Omental fat pad (tissue), 4 donors: Measurements from ENCODE around the gene MATN1. TPM values are rescaled to one million over a fixed set of nuclear protein-coding genes. Genes with fewer than 3 reads are reported as not detected.

ENCODE experiments used
- ATAC-seq: fragments of 150-250 bp; one replicate; pipeline ENCODE4 v1.9.1; 2016; ENCODE audit warnings: mild to moderate bottlenecking, moderate library complexity; ENCODE audit not compliant: low FRiP score
- DNase-seq: peaks from one replicate; pipeline ENCODE4 v3.0.0-alpha.2; 2019; ENCODE audit warnings: low spot score
- total RNA-seq, 4 donors: library from RNA; depleted of rRNA; stranded (reverse); fragments of >200 nt; gene quantifications; one replicate each; pipeline ENCODE4 v1.1.0, GENCODE V29; 2016
- TF ChIP-seq, protein P1 (sequence below), 3 donors: fragments of 450-650 bp; IDR thresholded peaks; one replicate each; pipeline ENCODE4 v1.5.1; 2016 to 2017; ENCODE audit warnings: antibody characterized with exemption in 3 of 3, mild to moderate bottlenecking in 3 of 3, moderate library complexity in 2 of 3

Gene MATN1
- total RNA-seq, 4 donors from 2014 or later, result 0.28 to 0.84 TPM; not detected in 2

DNA sequence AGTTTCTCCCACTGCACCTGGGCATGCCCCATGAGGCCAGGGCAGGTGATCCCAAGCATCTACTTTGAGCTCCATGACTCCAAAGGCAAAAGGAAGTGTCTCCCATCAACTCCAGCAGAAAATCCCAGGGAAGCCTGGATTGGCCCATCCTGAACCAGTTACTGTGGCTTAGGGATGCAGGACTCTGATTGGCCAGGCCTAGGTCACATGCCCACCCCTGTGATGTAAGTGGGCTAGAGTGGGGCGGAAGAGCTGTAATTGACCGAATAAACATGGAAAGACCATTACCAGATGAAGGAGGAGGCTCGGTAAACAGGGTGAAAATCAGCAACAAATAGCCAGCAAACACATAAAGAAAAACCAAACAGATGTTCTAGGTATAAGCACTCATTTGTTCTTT lies 45.2 kb downstream of the MATN1 start:
- ATAC-seq (no peak), DNase-seq (no peak)
- TF ChIP-seq, protein P1, sequence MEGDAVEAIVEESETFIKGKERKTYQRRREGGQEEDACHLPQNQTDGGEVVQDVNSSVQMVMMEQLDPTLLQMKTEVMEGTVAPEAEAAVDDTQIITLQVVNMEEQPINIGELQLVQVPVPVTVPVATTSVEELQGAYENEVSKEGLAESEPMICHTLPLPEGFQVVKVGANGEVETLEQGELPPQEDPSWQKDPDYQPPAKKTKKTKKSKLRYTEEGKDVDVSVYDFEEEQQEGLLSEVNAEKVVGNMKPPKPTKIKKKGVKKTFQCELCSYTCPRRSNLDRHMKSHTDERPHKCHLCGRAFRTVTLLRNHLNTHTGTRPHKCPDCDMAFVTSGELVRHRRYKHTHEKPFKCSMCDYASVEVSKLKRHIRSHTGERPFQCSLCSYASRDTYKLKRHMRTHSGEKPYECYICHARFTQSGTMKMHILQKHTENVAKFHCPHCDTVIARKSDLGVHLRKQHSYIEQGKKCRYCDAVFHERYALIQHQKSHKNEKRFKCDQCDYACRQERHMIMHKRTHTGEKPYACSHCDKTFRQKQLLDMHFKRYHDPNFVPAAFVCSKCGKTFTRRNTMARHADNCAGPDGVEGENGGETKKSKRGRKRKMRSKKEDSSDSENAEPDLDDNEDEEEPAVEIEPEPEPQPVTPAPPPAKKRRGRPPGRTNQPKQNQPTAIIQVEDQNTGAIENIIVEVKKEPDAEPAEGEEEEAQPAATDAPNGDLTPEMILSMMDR (IDR thresholded peaks at IDR 0.05), result no peak

DNA sequence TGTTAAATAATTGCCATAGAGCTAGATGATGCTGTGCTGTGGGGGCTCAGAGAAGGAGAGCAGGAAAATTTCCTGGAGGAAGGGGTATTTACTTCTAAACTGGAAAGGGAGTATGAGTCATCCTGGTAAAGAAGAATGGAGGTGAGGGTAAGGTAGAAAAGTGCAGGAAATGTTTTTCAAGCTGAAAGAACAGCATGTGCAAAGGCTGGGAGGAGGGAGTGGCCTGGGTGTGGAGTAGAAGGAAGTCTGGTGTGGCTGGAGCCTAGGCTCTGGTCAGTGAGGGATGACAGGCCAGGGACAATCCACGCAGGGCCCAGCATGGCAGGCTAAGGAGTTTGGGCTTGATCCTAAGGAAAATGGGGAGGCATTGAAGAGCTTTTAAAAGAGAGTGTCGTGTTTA lies 45.9 kb downstream of the MATN1 start:
- DNase-seq, result no peak
- TF ChIP-seq, protein P1 (IDR thresholded peaks at IDR 0.05), result no peak
- no peak for ATAC-seq

DNA sequence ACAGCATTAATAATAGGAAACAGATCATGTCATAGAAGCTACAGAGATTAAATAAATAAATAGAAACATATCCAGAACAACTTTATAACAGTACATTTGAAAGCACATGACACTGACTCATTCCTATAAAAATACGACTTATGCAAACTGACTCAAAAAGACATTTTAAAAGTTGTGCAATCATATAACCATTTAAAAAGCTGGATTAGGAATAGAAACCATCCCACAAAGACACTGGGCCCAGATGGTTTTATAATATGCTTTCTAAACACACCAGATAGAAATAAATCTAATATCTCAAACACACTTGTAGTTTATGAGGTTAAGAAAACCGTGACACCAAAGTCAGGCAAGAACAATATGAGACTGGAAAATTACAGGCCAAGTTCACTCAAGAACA lies 47.6 kb downstream of the MATN1 start:
- DNase-seq (no peak), ATAC-seq (no peak)
- TF ChIP-seq, protein P1 (IDR thresholded peaks at IDR 0.05), result no peak

DNA sequence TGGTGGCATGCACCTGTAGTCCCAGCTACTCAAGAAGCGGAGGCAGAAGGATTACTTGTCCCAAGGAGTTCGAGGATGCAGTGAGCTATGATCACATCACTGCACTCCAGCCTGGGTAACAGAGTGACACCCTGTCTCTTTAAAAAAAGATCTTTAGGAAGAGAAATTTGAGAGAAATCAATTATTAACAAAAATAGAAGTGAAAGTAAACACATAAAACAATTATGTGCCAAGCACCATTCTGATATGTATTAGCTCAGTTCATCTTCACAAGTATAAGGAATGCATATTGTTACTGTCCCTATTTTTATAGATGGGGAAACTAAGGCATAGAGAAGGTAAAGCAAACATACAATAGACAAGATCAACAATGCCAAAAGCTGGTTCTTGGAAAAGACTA lies 48.1 kb downstream of the MATN1 start:
- no peak for DNase-seq
- no peak for ATAC-seq
- TF ChIP-seq, protein P1 (IDR thresholded peaks at IDR 0.05), result no peak

DNA sequence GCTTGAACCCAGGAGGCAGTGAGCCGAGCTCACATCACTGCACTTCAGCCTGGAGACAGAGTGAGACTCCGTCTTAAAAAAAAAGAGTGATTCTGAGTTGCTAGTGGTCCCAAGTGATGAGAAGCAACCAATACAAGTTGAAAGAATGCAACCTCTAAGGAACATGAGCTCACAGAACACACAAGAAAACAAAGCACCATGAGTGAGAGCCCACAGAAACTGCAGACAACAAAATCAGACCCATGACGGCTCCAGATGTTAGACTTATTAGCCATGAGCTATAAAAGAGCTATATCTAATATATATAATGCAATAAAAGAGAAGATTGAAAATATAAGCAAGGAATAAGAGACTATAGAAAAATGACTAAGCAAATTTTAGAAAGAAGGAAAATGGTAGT lies 50.0 kb downstream of the MATN1 start:
- ATAC-seq (no peak), DNase-seq (no peak)
- TF ChIP-seq, protein P1 (IDR thresholded peaks at IDR 0.05), result no peak

DNA sequence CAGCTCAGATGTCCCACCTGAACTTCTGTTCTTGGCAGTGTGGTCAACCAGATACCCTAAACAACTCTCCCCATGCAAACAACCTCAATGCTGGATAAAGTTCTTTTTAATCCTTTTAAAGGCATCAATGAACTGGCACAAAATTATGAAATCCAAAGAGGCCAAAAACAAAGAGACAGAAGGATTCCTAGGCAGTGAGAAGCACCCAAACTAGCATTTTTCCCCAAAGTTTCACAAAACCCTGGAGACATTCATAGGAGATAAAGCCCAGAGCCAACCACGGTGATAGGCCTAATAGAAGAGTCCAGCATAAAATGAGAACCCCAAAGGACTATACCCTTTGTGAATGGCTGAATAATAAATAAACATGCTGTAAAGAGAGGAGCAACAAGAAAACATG lies 50.7 kb downstream of the MATN1 start:
- TF ChIP-seq, protein P1 (IDR thresholded peaks at IDR 0.05), result no peak
- ATAC-seq (no peak), DNase-seq (no peak)

DNA sequence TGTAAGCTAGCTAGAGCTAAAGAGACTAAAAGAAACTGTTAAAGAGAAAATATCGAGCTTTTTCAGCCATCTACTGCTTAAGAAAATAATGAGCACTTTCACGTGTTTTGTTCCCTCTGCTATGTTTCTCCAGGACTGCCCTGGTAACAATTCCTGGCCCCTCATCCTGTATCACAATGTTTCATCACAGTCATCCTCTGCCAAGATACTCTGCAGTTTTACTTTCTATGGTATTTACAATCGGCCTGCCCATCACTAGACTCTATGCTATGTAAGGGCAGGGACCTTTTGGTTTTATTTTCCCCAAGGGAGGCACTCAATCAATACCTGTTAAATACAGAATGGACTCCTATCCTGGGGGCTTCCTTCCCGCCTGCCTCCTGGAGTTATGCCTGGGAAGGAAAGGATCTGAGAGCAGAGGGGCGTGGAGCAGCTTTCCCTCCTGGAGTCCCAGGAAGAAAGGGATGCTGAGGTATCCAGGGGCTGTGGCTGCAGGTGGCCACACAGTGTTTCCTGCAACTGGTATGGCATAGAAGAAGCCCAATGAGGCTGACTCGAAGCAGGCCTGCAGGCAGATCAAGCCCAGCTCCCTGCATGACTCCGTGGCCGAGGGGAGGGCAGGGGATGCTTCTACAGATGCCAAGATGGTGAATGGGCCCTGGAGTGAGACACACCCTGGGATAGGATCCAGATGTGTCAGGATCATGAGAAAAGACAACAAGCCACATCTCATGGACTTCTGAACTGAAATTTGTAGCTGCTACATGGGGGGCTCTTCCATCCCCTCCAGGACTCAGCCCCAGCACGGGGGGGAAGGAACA lies 52.9 kb downstream of the MATN1 start:
- TF ChIP-seq, protein P1 (IDR thresholded peaks at IDR 0.05), result no peak
- ATAC-seq (no peak), DNase-seq (no peak)
